ENCODE results near the gene OMD. TPM values are rescaled to one million over a fixed set of nuclear protein-coding genes. Genes with fewer than 3 reads are reported as not detected.

The OMD gene
- total RNA-seq, 1 donor from 2014 or later = not detected

GRCh38 chr9:92381775-92382174, 42.5 kb downstream of the OMD start:
- Mint-ChIP-seq H3K4me3 (no peak overlapping the region), H3K27me3 (ENCODE audit: low read depth) (no peaks in the 10 kb centered on the region), H3K27ac (no peak overlapping the region), H3K36me3 (no peaks in the 10 kb centered on the region), H3K9me3 (no peaks in the 10 kb centered on the region), H3K4me1 (peaks cover 12% of the 10 kb centered on the region)
- DNase-seq (ENCODE audit: low spot score in 2 of 2, unreplicated experiment in 2 of 2) = no peak
- no peak for TF ChIP-seq CTCF (IDR thresholded peaks at IDR 0.05; ENCODE audit: unreplicated experiment)

GRCh38 chr9:92380603-92381002, 43.7 kb downstream of the OMD start:
- Mint-ChIP-seq H3K4me3 (no peak overlapping the region), H3K4me1 (peaks cover 12% of the 10 kb centered on the region), H3K36me3 (peaks cover 1% of the 10 kb centered on the region), H3K27me3 (ENCODE audit: low read depth) (no peaks in the 10 kb centered on the region), H3K27ac (no peak overlapping the region), H3K9me3 (peaks cover 6% of the 10 kb centered on the region)
- no peak for TF ChIP-seq CTCF (IDR thresholded peaks at IDR 0.05; ENCODE audit: unreplicated experiment)
- DNase-seq (ENCODE audit: low spot score in 2 of 2, unreplicated experiment in 2 of 2) = no peak

DNA sequence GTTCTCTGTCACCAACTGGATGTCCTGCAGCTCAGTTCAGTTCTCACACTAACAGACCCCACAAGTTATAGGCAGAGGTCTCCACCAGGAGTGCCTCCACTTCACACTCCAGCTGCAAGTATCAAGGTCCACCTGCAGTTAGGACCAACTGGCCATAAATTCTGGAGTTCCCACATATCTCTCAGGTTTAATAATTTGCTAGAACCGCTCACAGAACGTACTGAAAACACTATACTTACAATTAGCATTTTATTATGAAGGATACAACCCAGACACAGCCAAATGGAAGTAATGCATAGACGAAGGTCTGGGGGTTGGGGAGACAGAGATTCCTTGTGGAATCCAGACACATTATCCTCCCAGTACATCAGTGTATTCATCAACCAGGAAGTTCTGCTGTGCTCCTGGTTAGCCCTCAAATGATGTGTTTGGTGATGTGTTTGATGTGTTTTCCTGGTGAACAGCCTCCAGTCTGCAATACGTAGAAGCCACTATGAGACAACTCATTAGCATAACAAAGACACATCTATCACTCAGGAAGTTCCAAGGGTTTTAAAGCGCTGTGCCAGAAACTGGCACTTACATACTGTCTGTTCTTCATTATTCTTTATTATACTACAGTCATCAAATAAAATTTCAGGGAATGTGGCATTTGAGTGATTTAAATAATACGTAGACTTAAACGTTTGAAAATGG, 45.3 kb downstream of the OMD start:
- no peaks in the 10 kb centered on the region for H3K27me3 Mint-ChIP-seq (ENCODE audit: low read depth)
- H3K27ac Mint-ChIP-seq = no peak overlapping the region
- H3K4me1 Mint-ChIP-seq = peaks cover 7% of the 10 kb centered on the region
- no peak for DNase-seq (ENCODE audit: low spot score in 2 of 2, unreplicated experiment in 2 of 2)
- no peak for TF ChIP-seq CTCF (IDR thresholded peaks at IDR 0.05; ENCODE audit: unreplicated experiment)
- H3K9me3 Mint-ChIP-seq = peaks cover 16% of the 10 kb centered on the region
- peaks cover 10% of the 10 kb centered on the region for H3K36me3 Mint-ChIP-seq
- H3K4me3 Mint-ChIP-seq = no peak overlapping the region

GRCh38 chr9:92377876-92378275, 46.4 kb downstream of the OMD start:
- Mint-ChIP-seq H3K27me3 (ENCODE audit: low read depth) (no peaks in the 10 kb centered on the region), H3K4me1 (peaks cover 5% of the 10 kb centered on the region), H3K4me3 (no peak overlapping the region), H3K36me3 (peaks cover 13% of the 10 kb centered on the region), H3K27ac (no peak overlapping the region), H3K9me3 (peaks cover 20% of the 10 kb centered on the region)
- DNase-seq (ENCODE audit: low spot score in 2 of 2, unreplicated experiment in 2 of 2) = no peak
- no peak for TF ChIP-seq CTCF (IDR thresholded peaks at IDR 0.05; ENCODE audit: unreplicated experiment)

GRCh38 chr9:92373167-92373566, 51.1 kb downstream of the OMD start:
- Mint-ChIP-seq H3K36me3 (peaks cover 20% of the 10 kb centered on the region), H3K27me3 (ENCODE audit: low read depth) (no peaks in the 10 kb centered on the region), H3K4me3 (no peak overlapping the region), H3K27ac (no peak overlapping the region), H3K4me1 (peaks cover 2% of the 10 kb centered on the region), H3K9me3 (peaks cover 28% of the 10 kb centered on the region)
- no peak for DNase-seq (ENCODE audit: low spot score in 2 of 2, unreplicated experiment in 2 of 2)
- no peak for TF ChIP-seq CTCF (IDR thresholded peaks at IDR 0.05; ENCODE audit: unreplicated experiment)

All from mesothelial cell of epicardium (in vitro differentiated cells).